ENCODE measurements around the gene ZNF679.
A peak's percentile ranks its signal among the peaks of the same experiment; 100 is the strongest.
"Not testable (repeated sequence)": the region's sequence is repeated elsewhere in the genome, so short reads cannot be mapped to it uniquely, and the experiment has no call there.

ZNF679 gene

GRCh38 chr7:64310426-64310825 lies 82.2 kb downstream of the ZNF679 start:
- no peak for DNase-seq (ENCODE audit: low read depth in 2 of 2)

DNA sequence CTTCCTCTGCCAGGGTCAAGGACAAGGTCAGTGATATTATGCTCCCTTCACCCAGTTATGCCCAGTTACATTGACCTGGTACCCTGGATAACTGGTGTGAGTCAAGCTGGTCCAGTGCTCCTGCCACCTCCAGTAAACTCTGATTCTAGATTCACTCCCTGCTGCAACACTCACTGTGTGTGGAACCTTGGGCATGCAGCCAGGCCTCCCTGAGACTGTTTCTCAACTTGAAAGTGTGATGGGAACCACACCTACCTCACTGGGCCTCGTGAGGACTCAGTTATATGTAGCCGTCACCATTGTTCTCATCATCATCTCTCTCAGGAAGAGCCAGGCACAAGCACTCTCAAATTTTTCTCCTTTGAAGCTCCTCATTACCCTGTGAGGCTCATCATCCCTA lies 84.6 kb downstream of the ZNF679 start:
- no peak for DNase-seq (ENCODE audit: low read depth in 2 of 2)

DNA sequence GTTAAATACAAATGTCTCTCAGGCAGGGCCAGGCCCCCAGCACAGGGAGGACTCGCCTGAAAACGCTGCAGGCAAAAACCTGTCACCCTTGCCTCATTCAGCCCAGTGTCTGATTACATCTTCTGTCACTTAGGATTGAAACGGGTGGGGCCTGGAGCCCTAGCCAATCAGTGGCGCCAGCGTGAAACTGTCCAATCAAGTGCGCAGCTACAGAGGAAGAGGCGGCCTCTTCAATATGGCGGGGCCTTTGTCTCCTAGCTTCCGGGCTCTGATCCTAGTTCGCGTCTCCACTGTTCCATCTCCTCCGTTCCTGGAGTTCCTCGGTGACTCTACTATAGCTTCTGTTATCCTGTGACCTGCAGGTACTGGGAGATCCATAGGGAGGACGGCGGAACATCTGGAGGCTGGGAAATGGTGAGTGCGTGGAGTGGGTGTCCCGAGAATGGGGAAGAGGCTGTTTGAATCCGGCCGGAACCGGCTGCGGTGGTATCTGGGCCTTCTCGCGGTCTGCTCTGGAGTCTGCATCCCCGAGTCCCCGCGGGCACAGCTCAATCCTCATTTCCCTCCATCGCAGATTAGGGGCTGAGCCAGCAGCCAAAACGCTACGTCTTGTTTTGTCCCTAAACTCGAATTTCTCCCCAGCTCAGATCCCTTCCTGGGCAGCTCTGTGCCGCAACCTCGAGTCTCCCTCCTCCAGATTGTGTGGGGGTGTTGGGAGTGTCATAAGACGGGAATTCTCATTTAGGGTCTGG lies 85.6 kb downstream of the ZNF679 start, which contains the start of gene ZNF736:
TSS of gene ZNF736 (plus strand) at position 222 of the 752 bp plus-strand sequence. CDS start at position 412, 190 bp downstream.
- DNase-seq (ENCODE audit: low read depth in 2 of 2) = peak; percentile 79 to 80

- DNase-seq (ENCODE audit: low read depth in 2 of 2) = no peak
Observed at GRCh38 chr7:64314566-64314965, 86.3 kb downstream of the ZNF679 start.

- DNase-seq (ENCODE audit: low read depth in 2 of 2) = not testable (repeated sequence)
Observed at GRCh38 chr7:64316031-64316742, 87.9 kb downstream of the ZNF679 start.
